GM18505 (cell line): Measurements from ENCODE around the gene ATP6V1G2.
"Not testable (repeated sequence)": the region's sequence is repeated elsewhere in the genome, so short reads cannot be mapped to it uniquely, and the experiment has no call there.

Experiments used
- ATAC-seq: cut with Tn5 transposase; IDR thresholded peaks from one replicate; pipeline ENCODE4 v1.9.1; 2021; ENCODE audit not compliant: unreplicated experiment
- POLR2A ChIP-seq: IDR thresholded peaks from 4 replicates; pipeline ENCODE4 v1.6.1; 2011; ENCODE audit warnings: borderline replicate concordance; ENCODE audit not compliant: insufficient read depth, insufficient read length; ENCODE audit errors: extremely low read depth

ATP6V1G2 gene

DNA sequence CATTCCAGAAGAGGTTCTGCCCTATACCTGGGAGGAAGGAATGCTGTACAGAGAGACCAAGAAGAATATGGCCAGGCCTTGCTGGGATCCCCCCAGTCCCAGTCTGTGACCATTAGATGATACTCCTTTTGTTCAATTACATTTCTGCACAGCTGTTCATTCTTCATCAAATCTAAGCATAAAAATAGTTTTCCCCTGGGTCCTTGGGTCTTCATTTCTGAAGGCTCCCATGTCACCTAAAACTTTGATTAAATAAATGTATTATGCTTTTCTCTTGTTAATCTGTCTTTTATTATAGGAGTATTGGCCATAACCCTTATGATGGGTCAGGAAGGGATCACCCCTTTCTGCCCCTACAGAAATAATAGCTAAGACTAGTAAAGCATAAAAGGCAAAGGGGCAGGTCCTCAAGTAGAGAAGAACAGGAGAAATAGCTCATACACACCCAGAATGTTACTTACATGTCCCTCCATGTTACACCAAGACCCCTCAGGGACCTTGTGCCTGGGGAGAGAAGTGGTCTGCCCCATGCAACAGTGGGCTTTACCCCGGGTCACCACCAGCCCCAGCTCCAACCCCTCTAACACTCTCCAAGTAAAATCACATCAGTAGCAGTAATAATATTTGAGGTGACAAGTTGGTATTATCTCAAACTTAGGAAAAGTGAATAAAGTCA, 23.6 kb upstream of the ATP6V1G2 start:
- ATAC-seq, result no peak
- TF ChIP-seq POLR2A, result no peak

DNA sequence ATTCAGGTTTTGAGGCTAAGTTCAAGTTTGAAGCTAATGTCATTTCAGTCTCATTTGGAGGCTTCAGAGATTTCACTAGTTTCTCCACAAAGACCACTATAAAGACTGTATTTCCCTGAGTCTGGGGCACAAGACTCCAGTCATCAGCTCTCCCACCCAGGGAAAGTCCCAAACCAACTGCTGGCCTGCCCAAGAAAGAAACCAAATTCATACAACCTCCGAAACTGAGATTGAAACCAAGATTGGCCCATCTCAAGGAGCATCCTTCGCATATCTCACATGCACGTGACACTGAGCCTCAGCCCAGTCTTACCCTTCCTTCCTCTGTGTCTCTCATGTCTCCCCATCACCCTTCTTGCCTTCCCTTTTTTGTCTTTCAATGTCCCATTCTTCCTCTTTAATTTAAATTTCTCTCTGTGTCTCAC, 22.1 kb upstream of the ATP6V1G2 start:
- peak; percentile 48 for ATAC-seq
- TF ChIP-seq POLR2A, result no peak

DNA sequence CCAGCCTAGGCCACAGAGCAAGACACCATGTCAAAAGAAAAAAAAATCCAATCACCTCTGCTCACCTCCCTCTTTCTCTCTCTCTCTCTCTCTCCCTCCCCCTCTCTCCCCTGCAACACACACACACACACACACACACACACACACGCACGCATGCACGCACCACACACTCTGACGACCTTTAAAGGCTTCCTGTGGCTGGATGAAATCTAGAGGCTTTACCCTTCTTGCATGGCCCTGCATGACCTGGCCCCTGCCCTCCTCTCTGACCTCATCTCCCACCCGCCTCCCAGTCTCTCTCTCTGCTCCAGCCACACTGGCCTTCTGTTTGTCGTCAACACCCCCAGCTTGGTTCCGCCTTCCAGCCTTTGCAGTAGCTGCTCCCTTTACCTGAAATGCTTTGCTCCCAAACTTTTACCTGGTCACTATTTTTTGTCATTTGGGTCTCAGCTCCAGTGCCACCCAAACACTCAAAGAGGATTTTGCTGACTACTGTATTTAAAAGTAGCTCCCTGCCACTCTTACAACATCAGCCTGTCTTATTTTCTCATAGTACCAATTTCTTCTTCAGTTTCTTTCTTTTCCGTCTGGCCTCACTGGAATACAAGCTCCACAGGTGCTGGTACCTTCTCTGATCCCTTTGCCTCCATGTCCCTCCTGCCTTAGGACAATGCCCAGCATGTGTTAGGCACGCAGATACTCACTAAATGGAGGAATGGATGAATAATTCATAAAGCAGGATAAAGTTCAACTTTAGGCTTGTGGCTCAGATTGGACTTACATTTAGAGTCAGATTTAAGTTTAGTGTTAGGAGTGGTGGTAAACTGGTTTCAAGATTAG, 21.3 kb upstream of the ATP6V1G2 start:
- TF ChIP-seq POLR2A, result no peak
- ATAC-seq, result no peak

DNA sequence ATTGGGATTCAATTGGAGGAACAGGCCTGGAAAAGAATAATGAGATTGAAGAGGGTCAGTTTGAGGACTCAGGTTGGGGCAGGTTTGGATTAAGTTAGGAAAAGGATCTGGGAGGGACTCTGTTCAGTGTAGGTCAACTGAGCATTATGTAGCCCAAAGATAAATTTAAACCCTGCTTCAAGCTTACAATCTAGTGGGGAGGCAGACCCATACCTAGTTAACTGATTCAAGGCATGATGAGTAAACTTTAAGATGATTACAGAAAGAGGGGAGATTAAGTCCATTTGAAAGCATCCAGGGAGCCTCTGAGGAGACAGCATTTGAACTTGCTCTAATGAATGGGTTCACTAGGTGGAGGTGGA, 14.3 kb upstream of the ATP6V1G2 start:
- no peak for ATAC-seq
- no peak for TF ChIP-seq POLR2A

DNA sequence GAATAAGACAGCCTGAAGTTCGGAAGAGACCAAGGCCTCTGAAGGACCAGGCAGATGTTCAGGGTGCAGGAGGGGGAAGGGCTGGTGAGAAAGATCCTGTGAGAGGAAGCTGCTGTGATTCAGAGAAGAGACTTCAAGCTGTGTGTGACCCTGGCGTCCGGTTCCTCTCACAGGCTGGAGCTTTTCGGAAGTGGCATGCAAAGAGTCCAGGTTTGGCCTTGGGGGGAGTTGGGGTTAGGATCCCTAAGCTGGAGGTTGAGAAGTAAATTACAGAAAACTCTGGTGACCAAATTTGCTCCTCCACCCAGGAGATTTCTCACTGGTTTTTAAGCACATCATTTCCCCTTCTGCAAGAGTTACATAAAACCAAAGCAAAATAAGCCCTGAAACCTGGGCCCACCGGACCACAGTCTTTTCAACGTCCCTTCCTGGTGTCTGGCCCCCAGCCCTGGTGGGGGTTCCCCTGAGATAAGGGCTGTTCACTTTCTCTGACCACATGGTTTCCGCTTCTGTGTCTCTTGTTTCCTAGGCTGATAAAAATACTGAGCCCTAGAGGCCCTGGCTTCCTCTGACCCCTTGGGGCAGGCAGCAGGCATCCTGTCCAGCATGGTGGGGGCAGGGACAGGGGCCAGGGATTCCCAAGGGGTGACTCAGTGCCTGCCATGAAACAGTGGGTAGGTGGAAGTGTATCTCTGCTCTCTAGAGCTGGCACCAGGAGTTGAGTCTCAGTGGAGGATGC, 13.7 kb upstream of the ATP6V1G2 start:
- peak; percentile 63 for TF ChIP-seq POLR2A
- peak; percentile 60 for ATAC-seq

DNA sequence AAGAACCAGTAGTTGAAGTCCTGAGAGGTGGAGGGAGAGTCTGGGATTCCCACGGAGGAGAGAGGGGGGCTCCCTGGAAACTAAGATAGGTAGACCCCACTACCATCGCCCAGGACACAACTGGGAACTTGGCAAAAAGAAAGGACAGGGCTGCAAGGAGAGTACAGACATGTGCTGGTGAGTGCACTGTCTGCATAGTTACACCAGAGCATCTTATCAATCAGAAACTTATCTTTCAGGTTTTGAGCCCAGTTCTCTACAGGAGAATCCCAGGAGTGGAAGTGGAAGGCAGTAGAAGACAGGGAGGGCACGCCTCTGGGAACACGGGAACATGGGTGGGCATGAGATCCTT, 13.2 kb upstream of the ATP6V1G2 start:
- no peak for ATAC-seq
- no peak for TF ChIP-seq POLR2A

DNA sequence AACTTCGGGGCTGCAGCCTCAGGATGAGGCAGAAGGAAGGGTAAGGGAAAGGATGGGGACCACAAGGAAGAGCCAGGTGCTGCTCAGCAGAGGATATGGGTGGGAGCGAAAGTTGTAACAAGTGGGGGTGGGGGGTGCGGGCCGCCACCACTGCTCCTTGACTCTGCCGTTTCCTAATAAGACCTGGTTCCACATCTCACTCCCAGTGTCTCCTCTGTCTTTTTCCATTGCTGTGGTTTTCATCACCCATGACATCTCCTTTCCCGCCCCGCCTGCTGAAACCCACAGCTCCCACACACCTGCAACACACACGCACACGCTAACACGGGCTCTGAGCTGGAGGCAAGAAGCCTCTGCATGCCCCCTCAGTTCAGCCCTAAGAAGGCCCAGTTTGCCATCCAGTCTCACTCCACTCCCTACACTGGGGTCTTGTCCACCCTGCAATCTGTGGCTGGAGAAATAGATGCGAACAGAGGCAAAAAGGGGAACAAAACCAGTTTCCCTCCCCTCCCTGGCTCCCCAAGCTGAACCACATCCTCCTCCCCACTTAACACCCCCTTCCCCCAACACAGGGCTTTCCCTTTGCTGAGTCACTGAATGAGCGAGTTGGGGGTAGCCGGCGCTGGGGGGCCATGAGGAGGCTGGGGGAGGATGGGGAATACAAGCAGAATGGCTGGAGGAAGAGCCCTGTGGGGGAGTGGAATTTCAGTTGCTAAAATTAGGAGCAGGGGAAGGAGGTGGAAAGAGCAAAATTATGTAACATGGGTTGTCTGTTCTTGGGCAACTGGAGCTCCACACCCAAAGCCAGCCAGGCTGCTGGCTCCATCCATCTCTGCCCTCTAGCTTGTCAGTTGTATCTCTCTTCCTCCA, 12.5 kb upstream of the ATP6V1G2 start:
- TF ChIP-seq POLR2A, result peak; percentile 67
- ATAC-seq, result no peak

DNA sequence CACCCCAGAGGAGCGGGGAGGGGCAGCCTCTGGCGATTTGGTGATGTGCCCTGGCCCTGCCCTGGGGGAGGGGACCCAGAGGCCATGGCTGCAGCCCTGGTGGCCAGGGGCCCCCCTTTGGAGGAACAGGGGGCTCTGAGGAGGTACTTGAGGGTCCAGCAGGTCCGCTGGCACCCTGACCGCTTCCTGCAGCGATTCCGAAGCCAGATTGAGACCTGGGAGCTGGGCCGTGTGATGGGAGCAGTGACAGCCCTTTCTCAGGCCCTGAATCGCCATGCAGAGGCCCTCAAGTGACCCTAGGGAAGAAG, 11.9 kb upstream of the ATP6V1G2 start:
- ATAC-seq, result no peak
- TF ChIP-seq POLR2A, result no peak

DNA sequence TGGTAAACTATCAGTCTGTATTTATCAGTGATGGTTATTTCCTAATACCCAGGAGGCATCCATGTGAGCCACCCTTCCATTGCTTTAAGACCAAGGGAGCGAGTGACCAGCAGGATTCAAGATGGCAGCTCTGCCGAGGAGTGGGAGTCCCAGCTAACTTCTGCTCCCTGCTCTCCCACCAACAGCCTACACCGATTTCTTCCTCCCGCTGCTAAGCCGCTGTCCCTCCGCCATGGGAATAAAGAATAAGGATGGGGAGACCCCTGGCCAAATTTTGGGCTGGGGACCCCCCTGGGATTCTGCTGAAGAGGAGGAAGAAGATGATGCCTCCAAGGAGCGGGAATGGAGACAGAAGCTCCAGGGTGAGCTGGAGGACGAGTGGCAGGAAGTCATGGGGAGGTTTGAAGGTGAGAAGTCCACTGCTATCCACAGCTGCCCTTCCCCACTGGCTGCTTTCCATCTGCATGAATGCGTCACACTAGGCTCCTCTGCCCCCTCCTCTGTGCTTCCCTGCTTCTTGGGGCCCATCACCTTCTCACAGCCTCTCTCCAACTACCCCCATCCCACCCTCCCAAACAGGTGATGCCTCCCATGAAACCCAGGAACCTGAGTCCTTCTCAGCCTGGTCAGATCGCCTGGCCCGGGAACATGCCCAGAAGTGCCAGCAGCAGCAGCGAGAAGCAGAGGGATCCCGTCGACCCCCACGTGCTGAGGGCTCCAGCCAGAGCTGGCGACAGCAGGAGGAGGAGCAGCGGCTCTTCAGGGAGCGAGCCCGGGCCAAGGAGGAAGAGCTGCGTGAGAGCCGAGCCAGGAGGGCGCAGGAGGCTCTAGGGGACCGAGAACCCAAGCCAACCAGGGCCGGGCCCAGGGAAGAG, 11.3 kb upstream of the ATP6V1G2 start:
- no peak for TF ChIP-seq POLR2A
- ATAC-seq, result no peak

DNA sequence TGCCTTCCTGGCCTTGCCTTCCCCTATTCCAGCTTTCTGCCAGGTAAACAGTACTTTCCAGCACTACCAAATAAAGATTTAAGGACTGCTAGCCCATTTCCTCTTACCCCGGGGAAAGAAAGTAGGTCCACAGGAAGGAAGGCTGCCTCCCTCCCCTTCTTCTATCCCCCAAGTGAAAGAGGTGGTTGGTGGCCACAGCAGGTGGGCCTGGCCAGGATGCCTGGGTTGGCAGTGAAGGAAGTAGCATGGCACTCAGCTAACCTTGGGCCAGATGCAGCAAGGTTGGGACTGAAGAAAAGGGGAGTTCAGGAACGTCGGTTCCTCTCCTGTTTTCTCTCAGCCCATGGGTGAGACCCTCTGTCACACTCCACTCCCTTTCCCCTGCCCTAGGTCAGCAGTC, 9.9 kb upstream of the ATP6V1G2 start:
- no peak for ATAC-seq
- no peak for TF ChIP-seq POLR2A

DNA sequence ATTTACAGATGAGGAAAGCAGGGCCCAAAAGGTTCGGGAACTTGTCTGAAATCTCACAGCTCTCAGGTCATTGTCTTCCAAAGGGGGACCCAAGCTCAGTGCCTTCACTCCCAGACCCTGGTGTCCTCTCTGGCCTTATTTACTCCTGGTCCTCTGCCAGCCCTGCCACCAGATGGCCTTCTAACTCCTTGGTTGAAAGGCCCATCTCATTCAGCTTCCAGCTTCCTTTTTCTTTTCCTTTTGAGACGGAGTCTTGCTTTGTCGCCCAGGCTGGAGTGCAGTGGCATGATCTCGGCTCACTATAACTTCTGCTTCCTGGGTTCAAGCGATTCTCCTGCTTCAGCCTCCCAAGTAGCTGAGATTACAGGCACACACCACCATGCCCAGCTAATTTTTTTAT, 5.0 kb upstream of the ATP6V1G2 start:
- not testable (repeated sequence) for ATAC-seq

DNA sequence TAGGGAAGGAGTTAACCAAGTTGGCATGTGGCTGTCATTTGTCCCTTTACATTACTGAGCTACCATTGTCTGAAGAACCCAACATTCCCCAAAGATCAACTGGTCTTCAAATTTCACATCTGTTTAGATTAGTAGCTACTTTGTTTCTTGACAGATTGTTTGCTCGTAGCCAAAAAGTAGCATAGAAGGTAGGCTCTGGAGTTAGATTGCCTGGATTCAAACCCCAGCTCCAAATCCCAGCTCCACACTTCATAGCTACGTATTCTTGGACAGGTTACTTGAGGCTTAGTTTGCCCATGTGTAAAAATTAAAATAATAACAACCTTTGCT, 2.1 kb upstream of the ATP6V1G2 start:
- no peak for TF ChIP-seq POLR2A
- ATAC-seq, result no peak
